OCI-LY7 (cell line): ENCODE results near the gene ACBD6.

Experiments
- EZH2phosphoT487 ChIP-seq: fragments of 200-600 bp; sonication (generic); IDR thresholded peaks from 2 replicates; pipeline ENCODE4 v1.6.1; 2018; ENCODE audit warnings: low read depth, borderline replicate concordance, mild to moderate bottlenecking, mixed run types, antibody characterized with exemption, low read length, moderate library complexity, mixed read lengths
- TF ChIP-seq, protein P1 (sequence below): fragments of 200-600 bp; sonication (generic); conservative IDR thresholded peaks from 2 replicates; pipeline ENCODE4 v1.5.1; 2014; ENCODE audit warnings: mild to moderate bottlenecking, antibody characterized with exemption, low read length, moderate library complexity, mixed read lengths

DNA sequence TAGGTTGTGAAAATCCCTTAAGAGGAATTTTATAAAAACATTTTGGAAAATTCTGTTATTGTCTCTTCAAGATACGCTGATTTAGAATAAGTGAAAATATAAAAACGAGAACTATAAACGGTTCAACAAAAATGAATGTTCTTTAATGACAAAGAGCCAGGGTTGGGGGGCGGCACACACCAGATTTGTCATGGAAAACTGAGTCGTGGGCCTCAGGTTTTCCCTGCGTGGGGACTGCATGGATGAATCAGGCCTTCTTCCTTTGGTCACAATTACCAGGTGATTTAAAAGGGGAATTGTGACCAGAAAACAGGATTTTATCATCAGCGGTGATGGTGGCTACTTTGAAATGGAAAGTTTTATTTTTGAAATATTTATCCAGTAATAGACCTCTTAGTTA, 263.7 kb downstream of the ACBD6 start:
- TF ChIP-seq, protein P1, sequence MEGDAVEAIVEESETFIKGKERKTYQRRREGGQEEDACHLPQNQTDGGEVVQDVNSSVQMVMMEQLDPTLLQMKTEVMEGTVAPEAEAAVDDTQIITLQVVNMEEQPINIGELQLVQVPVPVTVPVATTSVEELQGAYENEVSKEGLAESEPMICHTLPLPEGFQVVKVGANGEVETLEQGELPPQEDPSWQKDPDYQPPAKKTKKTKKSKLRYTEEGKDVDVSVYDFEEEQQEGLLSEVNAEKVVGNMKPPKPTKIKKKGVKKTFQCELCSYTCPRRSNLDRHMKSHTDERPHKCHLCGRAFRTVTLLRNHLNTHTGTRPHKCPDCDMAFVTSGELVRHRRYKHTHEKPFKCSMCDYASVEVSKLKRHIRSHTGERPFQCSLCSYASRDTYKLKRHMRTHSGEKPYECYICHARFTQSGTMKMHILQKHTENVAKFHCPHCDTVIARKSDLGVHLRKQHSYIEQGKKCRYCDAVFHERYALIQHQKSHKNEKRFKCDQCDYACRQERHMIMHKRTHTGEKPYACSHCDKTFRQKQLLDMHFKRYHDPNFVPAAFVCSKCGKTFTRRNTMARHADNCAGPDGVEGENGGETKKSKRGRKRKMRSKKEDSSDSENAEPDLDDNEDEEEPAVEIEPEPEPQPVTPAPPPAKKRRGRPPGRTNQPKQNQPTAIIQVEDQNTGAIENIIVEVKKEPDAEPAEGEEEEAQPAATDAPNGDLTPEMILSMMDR = no peak
- no peak for TF ChIP-seq EZH2phosphoT487
